IMR-90 (cell line): ENCODE measurements around the gene PLA2G4A. TPM values are rescaled to one million over a fixed set of nuclear protein-coding genes. Genes with fewer than 3 reads are reported as not detected.

Experiments used
- ATAC-seq: fragments of 200-7000 bp; cut with Tn5 transposase; 2 replicates; pipeline ENCODE4 v1.9.1; 2020; ENCODE audit warnings: low read depth, mild to moderate bottlenecking, moderate library complexity
- BruUV-seq: library from RNA; stranded (reverse); fragments of 400-500 nt; replicated peaks from 2 replicates; lab custom pipeline; 2021; lab: Mats Ljungman, UMichigan
- CTCF ChIA-PET: fragments of 300-600 bp; formaldehyde crosslinking; extraction: SDS; loops from one replicate; lab custom pipeline; 2021; ENCODE audit warnings: antibody characterized with exemption; lab: Yijun Ruan, JAX
- POLR2A ChIA-PET: fragments of 300-600 bp; sonication (Branson Sonifier 250); formaldehyde crosslinking; loops from one replicate; lab custom pipeline; 2022; ENCODE audit warnings: antibody characterized with exemption; ENCODE audit not compliant: unreplicated experiment; lab: Charles Lee
- DNase-seq: peaks from one replicate; pipeline ENCODE4 v3.0.0; 2013
- H2AFZ ChIP-seq: replicated peaks from 2 replicates; pipeline ENCODE3; 2013; ENCODE audit warnings: low read length, mild to moderate bottlenecking; ENCODE audit not compliant: poor library complexity
- H2AK5ac ChIP-seq: 2 replicates; pipeline ENCODE4 v1.6.1; 2013; ENCODE audit warnings: low read depth, low read length, inconsistent platforms
- H2AK9ac ChIP-seq: replicated peaks from 2 replicates; pipeline ENCODE3; 2013; ENCODE audit warnings: mild to moderate bottlenecking, low read depth, low read length, moderate library complexity; ENCODE audit not compliant: poor library complexity
- H2BK120ac ChIP-seq: 2 replicates; pipeline ENCODE4 v1.6.1; 2013; ENCODE audit warnings: low read depth, low read length, inconsistent platforms
- H2BK15ac ChIP-seq: 3 replicates; pipeline ENCODE4 v1.6.1; 2013; ENCODE audit warnings: low read depth, low read length, inconsistent platforms
- H2BK20ac ChIP-seq: 2 replicates; pipeline ENCODE4 v1.6.1; 2013; ENCODE audit warnings: low read depth, mild to moderate bottlenecking, inconsistent platforms, low read length, moderate library complexity
- H2BK5ac ChIP-seq: 2 replicates; pipeline ENCODE4 v1.6.1; 2013; ENCODE audit warnings: mild to moderate bottlenecking, low read depth, low read length, inconsistent platforms; ENCODE audit not compliant: poor library complexity, severe bottlenecking
- H3K14ac ChIP-seq: replicated peaks from 2 replicates; pipeline ENCODE4 v1.6.1; 2013; ENCODE audit warnings: low read depth, low read length, inconsistent platforms
- H3K18ac ChIP-seq: 2 replicates; pipeline ENCODE4 v1.6.1; 2013; ENCODE audit warnings: low read depth, low read length, control low read depth
- H3K23ac ChIP-seq: 2 replicates; pipeline ENCODE4 v1.6.1; 2013; ENCODE audit warnings: low read depth, low read length, inconsistent platforms
- H3K27ac ChIP-seq: 2 replicates; pipeline ENCODE4 v1.5.1; 2013; ENCODE audit warnings: mild to moderate bottlenecking, control low read depth, low read length; ENCODE audit not compliant: insufficient read depth
- H3K27me3 ChIP-seq: 2 replicates; pipeline ENCODE4 v1.6.1; 2013; ENCODE audit warnings: low read length; ENCODE audit not compliant: control insufficient read depth, insufficient read depth
- H3K36me3 ChIP-seq: 2 replicates; pipeline ENCODE4 v1.6.1; 2013; ENCODE audit warnings: low read length, mixed read lengths; ENCODE audit not compliant: control insufficient read depth, insufficient read depth
- H3K4ac ChIP-seq: 2 replicates; pipeline ENCODE4 v1.6.1; 2013; ENCODE audit warnings: low read depth, low read length, inconsistent platforms
- H3K4me1 ChIP-seq: 2 replicates; pipeline ENCODE4 v1.6.1; 2013; ENCODE audit warnings: low read length, mixed read lengths; ENCODE audit not compliant: control insufficient read depth, insufficient read depth
- H3K4me2 ChIP-seq: 2 replicates; pipeline ENCODE4 v1.6.1; 2013; ENCODE audit warnings: low read depth, mild to moderate bottlenecking, control low read depth, low read length, moderate library complexity
- H3K4me3 ChIP-seq: 2 replicates; pipeline ENCODE4 v1.5.1; 2013; ENCODE audit warnings: low read depth, mild to moderate bottlenecking, control low read depth, low read length, moderate library complexity; ENCODE audit not compliant: insufficient read depth
- H3K56ac ChIP-seq: 2 replicates; pipeline ENCODE4 v1.6.1; 2013; ENCODE audit warnings: low read length, inconsistent platforms; ENCODE audit not compliant: insufficient read depth; ENCODE audit errors: extremely low read depth
- H3K79me1 ChIP-seq, 2 experiments: 2 replicates each; pipeline ENCODE4 v1.6.1; 2013; ENCODE audit warnings: low read length in 2 of 2, inconsistent platforms in 1 of 2, low read depth in 1 of 2
- H3K9ac ChIP-seq: 2 replicates; pipeline ENCODE4 v1.6.1; 2013; ENCODE audit warnings: low read depth, low read length, control low read depth
- H3K9me1 ChIP-seq: 2 replicates; pipeline ENCODE4 v1.6.1; 2013; ENCODE audit warnings: low read length, inconsistent platforms; ENCODE audit not compliant: insufficient read depth
- H3K9me3 ChIP-seq: 2 replicates; pipeline ENCODE4 v1.6.1; 2013; ENCODE audit warnings: low read length; ENCODE audit not compliant: control insufficient read depth, insufficient read depth
- H4K20me1 ChIP-seq: 2 replicates; pipeline ENCODE4 v1.6.1; 2013; ENCODE audit warnings: low read length, inconsistent platforms; ENCODE audit not compliant: insufficient read depth
- H4K5ac ChIP-seq: 2 replicates; pipeline ENCODE4 v1.6.1; 2013; ENCODE audit warnings: mild to moderate bottlenecking, low read depth, low read length, control low read depth
- H4K8ac ChIP-seq, 2 experiments: 2 replicates each; pipeline ENCODE4 v1.6.1; 2013; ENCODE audit warnings: low read depth in 2 of 2, low read length in 2 of 2, control low read depth in 1 of 2, inconsistent platforms in 1 of 2
- H4K91ac ChIP-seq: 2 replicates; pipeline ENCODE4 v1.6.1; 2013; ENCODE audit warnings: low read depth, low read length, inconsistent platforms; ENCODE audit not compliant: insufficient read depth
- BHLHE40 ChIP-seq: fragments of 150-350 bp; IDR thresholded peaks from 2 replicates; pipeline ENCODE4 v1.6.1; 2016; ENCODE audit warnings: mild to moderate bottlenecking, low read depth, low read length
- CEBPB ChIP-seq: IDR thresholded peaks from 2 replicates; pipeline ENCODE4 v1.6.1; 2012; ENCODE audit warnings: low read depth, low read length, improper control_type of control experiment
- CHD1 ChIP-seq: IDR thresholded peaks from 2 replicates; pipeline ENCODE4 v1.6.1; 2012; ENCODE audit warnings: low read depth, low read length, improper control_type of control experiment
- CTCF ChIP-seq: conservative IDR thresholded peaks from 2 replicates; pipeline ENCODE4 v1.5.1; 2012; ENCODE audit warnings: mild to moderate bottlenecking, low read depth, low read length, improper control_type of control experiment
- ELK1 ChIP-seq: fragments of 150-350 bp; IDR thresholded peaks from 2 replicates; pipeline ENCODE4 v1.6.1; 2016; ENCODE audit warnings: low read depth, mild to moderate bottlenecking, low read length, moderate library complexity, borderline replicate concordance
- FOS ChIP-seq: fragments of 150-350 bp; IDR thresholded peaks from 2 replicates; pipeline ENCODE4 v1.6.1; 2016; ENCODE audit warnings: low read depth, low read length
- MAZ ChIP-seq: IDR thresholded peaks from 2 replicates; pipeline ENCODE4 v1.6.1; 2012; ENCODE audit warnings: low read depth, mild to moderate bottlenecking, low read length, improper control_type of control experiment, moderate library complexity, borderline replicate concordance
- MXI1 ChIP-seq: IDR thresholded peaks from 2 replicates; pipeline ENCODE4 v1.6.1; 2012; ENCODE audit warnings: low read depth, mild to moderate bottlenecking, low read length, moderate library complexity, borderline replicate concordance
- NFE2L2 ChIP-seq: fragments of 150-350 bp; IDR thresholded peaks from 2 replicates; pipeline ENCODE4 v1.6.1; 2016; ENCODE audit warnings: low read depth, mild to moderate bottlenecking, low read length
- POLR2A ChIP-seq: IDR thresholded peaks from 2 replicates; pipeline ENCODE4 v1.6.1; 2012; ENCODE audit warnings: mild to moderate bottlenecking, low read depth, low read length
- RAD21 ChIP-seq: IDR thresholded peaks from 2 replicates; pipeline ENCODE4 v1.6.1; 2012; ENCODE audit warnings: low read length, improper control_type of control experiment
- RCOR1 ChIP-seq: IDR thresholded peaks from 2 replicates; pipeline ENCODE4 v1.6.1; 2012; ENCODE audit warnings: mild to moderate bottlenecking, low read length, improper control_type of control experiment; ENCODE audit not compliant: insufficient replicate concordance
- RFX5 ChIP-seq: IDR thresholded peaks from 2 replicates; pipeline ENCODE4 v1.8.0; 2012; ENCODE audit warnings: low read depth, mild to moderate bottlenecking, low read length, moderate library complexity
- SMC3 ChIP-seq: fragments of 150-350 bp; IDR thresholded peaks from 2 replicates; pipeline ENCODE4 v1.6.1; 2016; ENCODE audit warnings: low read depth, mild to moderate bottlenecking, antibody characterized with exemption, low read length, moderate library complexity
- WGBS, 2 experiments: methylation state at CpG; one replicate each; pipeline versions ENCODE4 v1.1.5 to v1.1.7; 2013; ENCODE audit warnings: missing lambda C conversion rate in 2 of 2; ENCODE audit not compliant: insufficient read length in 1 of 2; ENCODE audit errors: extremely low coverage in 2 of 2; 5-methylcytosine and 5-hydroxymethylcytosine counted together
- dilution Hi-C: fragments of 300-500 bp; cut with HindIII; formaldehyde crosslinking; loops from one replicate; pipeline ENCODE4 v1.14.3; 2018; ENCODE audit warnings: low sequenced_read_pairs; ENCODE audit not compliant: unreplicated experiment
- in situ Hi-C: fragments of 300-500 bp; cut with MboI; formaldehyde crosslinking; loops from 3 replicates; pipeline ENCODE4 v1.14.3; 2019; ENCODE audit warnings: low sequenced_read_pairs, inconsistent platforms, mixed read lengths
- intact Hi-C: fragments of 100-400 bp; cut with micrococcal nuclease; formaldehyde crosslinking; loops from 2 replicates; pipeline ENCODE4 v1.10.0; 2022
- polyA plus RNA-seq, 3 experiments: library from polyadenylated mRNA; depleted of rRNA; stranded (reverse); fragments of >200 nt; gene quantifications; 2 replicates each; pipeline ENCODE4 v1.2.3, GENCODE V29; 2012; ENCODE audit warnings: low replicate concordance in 1 of 3
- total RNA-seq: library from RNA; depleted of rRNA; stranded (reverse); fragments of >200 nt; gene quantifications from 2 replicates; pipeline ENCODE4 v1.2.3, GENCODE V29; 2012
- TF ChIP-seq, protein P1 (sequence below): fragments of 150-350 bp; IDR thresholded peaks from 2 replicates; pipeline ENCODE4 v1.6.1; 2017; ENCODE audit warnings: mild to moderate bottlenecking, antibody characterized with exemption, low read length, low read depth

The PLA2G4A gene
- total and polyA plus RNA-seq, 2 of the 4 experiments (the other 2 are of a cell fraction), result 1.6 to 3.8 TPM

- Histone ChIP-seq H4K20me1 (no peaks in the 10 kb centered on the region), H3K14ac (no peak overlapping the region), H3K27me3 (no peaks in the 10 kb centered on the region; the same call in 1 of the 2 replicates), H3K18ac (no peak overlapping the region), H3K9me3 (no peaks in the 10 kb centered on the region), H3K56ac (no peak overlapping the region), H3K9ac (no peak overlapping the region), H4K91ac (no peak overlapping the region), H2BK5ac (no peak overlapping the region), H3K36me3 (no peaks in the 10 kb centered on the region), H2AFZ (no peak overlapping the region), H4K5ac (no peak overlapping the region), H3K23ac (no peak overlapping the region), H2BK20ac (no peak overlapping the region), H2BK120ac (no peak overlapping the region), H3K9me1 (0 out of 2 replicates have a peak, but pooled peaks cover 3% of the 10 kb centered on the region), H2AK5ac (no peak overlapping the region), H3K4me3 (no peak overlapping the region), H4K8ac (no peak overlapping the region), H3K4me2 (no peak overlapping the region), H2AK9ac (no peak overlapping the region), H3K4ac (no peak overlapping the region), H3K4me1 (no peaks in the 10 kb centered on the region), H3K27ac (no peak overlapping the region), H2BK15ac (no peak overlapping the region), H3K79me1 (no peaks in the 10 kb centered on the region)
- TF ChIP-seq, protein P1, sequence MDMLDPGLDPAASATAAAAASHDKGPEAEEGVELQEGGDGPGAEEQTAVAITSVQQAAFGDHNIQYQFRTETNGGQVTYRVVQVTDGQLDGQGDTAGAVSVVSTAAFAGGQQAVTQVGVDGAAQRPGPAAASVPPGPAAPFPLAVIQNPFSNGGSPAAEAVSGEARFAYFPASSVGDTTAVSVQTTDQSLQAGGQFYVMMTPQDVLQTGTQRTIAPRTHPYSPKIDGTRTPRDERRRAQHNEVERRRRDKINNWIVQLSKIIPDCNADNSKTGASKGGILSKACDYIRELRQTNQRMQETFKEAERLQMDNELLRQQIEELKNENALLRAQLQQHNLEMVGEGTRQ, result no peak
- TF ChIP-seq MAZ, result no peak
- TF ChIP-seq CHD1, result no peak
- TF ChIP-seq MXI1, result no peak
- no peak for TF ChIP-seq RAD21
- no peak for TF ChIP-seq CTCF
- no peak for TF ChIP-seq ELK1
- TF ChIP-seq CEBPB, result no peak
- TF ChIP-seq RCOR1, result no peak
- no peak for TF ChIP-seq POLR2A
- TF ChIP-seq RFX5, result no peak
- no peak for TF ChIP-seq NFE2L2
- TF ChIP-seq FOS, result no peak
- TF ChIP-seq SMC3, result no peak
- TF ChIP-seq BHLHE40, result no peak
- in situ Hi-C loops (no loop called here), intact Hi-C loops (no loop called here), dilution Hi-C loops (no loop called here)
- POLR2A ChIA-PET, result interaction anchor here (0.6 kb wide), 1 partner anchor 32 kb away, joined by 3 read pairs; no protein-coding TSS in a partner anchor
- CTCF ChIA-PET, result no interaction called here
- WGBS, 2 experiments, result no CpG with 5 or more reads among the region's 2 CpGs
- ATAC-seq, result no peak
- BruUV-seq, result no TSS peak
- no peak for DNase-seq
Measured at GRCh38 chr1:186785503-186785902, 43.2 kb upstream of the PLA2G4A start.
